GM19397 (cell line): ENCODE data around the gene PCBD2.
"Not testable (repeated sequence)": the region's sequence is repeated elsewhere in the genome, so short reads cannot be mapped to it uniquely, and the experiment has no call there.

Experiments
- ATAC-seq: cut with Tn5 transposase; IDR thresholded peaks from one replicate; pipeline ENCODE4 v1.9.1; 2021; ENCODE audit warnings: mild to moderate bottlenecking, moderate library complexity; ENCODE audit not compliant: unreplicated experiment

PCBD2 gene

GRCh38 chr5:134998068-134998467 lies 93.1 kb downstream of the PCBD2 start:
- not testable (repeated sequence) for ATAC-seq

GRCh38 chr5:135004376-135004775 lies 99.4 kb downstream of the PCBD2 start:
- no peak for ATAC-seq

- ATAC-seq: no peak
Observed at GRCh38 chr5:135005076-135005475, 100.1 kb downstream of the PCBD2 start.

- ATAC-seq: no peak
Observed at GRCh38 chr5:135007305-135007704, 102.4 kb downstream of the PCBD2 start.

- no peak for ATAC-seq
Observed at GRCh38 chr5:135007749-135008363, 102.9 kb downstream of the PCBD2 start.

- ATAC-seq: no peak
Observed at GRCh38 chr5:135008556-135008955, 103.6 kb downstream of the PCBD2 start.

- ATAC-seq: no peak
Observed at GRCh38 chr5:135008981-135009735, 104.2 kb downstream of the PCBD2 start.

- no peak for ATAC-seq
Observed at GRCh38 chr5:135009736-135010501, 105.0 kb downstream of the PCBD2 start.

- ATAC-seq: no peak
Observed at GRCh38 chr5:135010502-135011354, 105.8 kb downstream of the PCBD2 start.

- no peak for ATAC-seq
Observed at GRCh38 chr5:135011355-135012032, 106.6 kb downstream of the PCBD2 start.

GRCh38 chr5:135012033-135012588 lies 107.2 kb downstream of the PCBD2 start:
- ATAC-seq: no peak
